H9 (cell line): Measurements from ENCODE around the gene IGDCC3. TPM values are rescaled to one million over a fixed set of nuclear protein-coding genes. Genes with fewer than 3 reads are reported as not detected.

Source experiments
- DNase-seq: peaks from one replicate; pipeline ENCODE4 v3.0.0-alpha.2; 2017
- H2AFZ ChIP-seq: one replicate; pipeline ENCODE4 v1.6.1; 2013; ENCODE audit warnings: mild to moderate bottlenecking, low read length, control low read depth, moderate library complexity
- H2AK5ac ChIP-seq: 2 replicates; pipeline ENCODE4 v1.6.1; 2013; ENCODE audit warnings: low read length, control low read depth, mixed read lengths; ENCODE audit not compliant: insufficient read length
- H2BK120ac ChIP-seq: one replicate; pipeline ENCODE4 v1.6.1; 2013; ENCODE audit warnings: low read depth, mild to moderate bottlenecking, low read length, control low read depth, inconsistent platforms; ENCODE audit not compliant: poor library complexity, severe bottlenecking
- H2BK12ac ChIP-seq: 2 replicates; pipeline ENCODE4 v1.6.1; 2013; ENCODE audit warnings: low read length, control low read depth, mixed read lengths, low read depth; ENCODE audit not compliant: insufficient read length
- H2BK15ac ChIP-seq: 2 replicates; pipeline ENCODE4 v1.6.1; 2013; ENCODE audit warnings: low read depth, low read length, control low read depth
- H2BK20ac ChIP-seq: one replicate; pipeline ENCODE4 v1.6.1; 2013; ENCODE audit warnings: low read depth, mild to moderate bottlenecking, low read length, control low read depth, inconsistent platforms; ENCODE audit not compliant: poor library complexity, severe bottlenecking
- H2BK5ac ChIP-seq: 2 replicates; pipeline ENCODE4 v1.6.1; 2013; ENCODE audit warnings: low read length, control low read depth, mixed read lengths; ENCODE audit not compliant: insufficient read length
- H3K14ac ChIP-seq: 2 replicates; pipeline ENCODE4 v1.6.1; 2013; ENCODE audit warnings: low read length, control low read depth; ENCODE audit not compliant: insufficient read depth
- H3K18ac ChIP-seq: 2 replicates; pipeline ENCODE4 v1.6.1; 2013; ENCODE audit warnings: low read depth, mild to moderate bottlenecking, mixed read lengths, low read length, control low read depth; ENCODE audit not compliant: insufficient read length
- H3K23ac ChIP-seq: 2 replicates; pipeline ENCODE4 v1.6.1; 2013; ENCODE audit warnings: low read length, control low read depth, mixed read lengths, low read depth; ENCODE audit not compliant: insufficient read length
- H3K23me2 ChIP-seq: 2 replicates; pipeline ENCODE4 v1.6.1; 2013; ENCODE audit warnings: low read depth, mild to moderate bottlenecking, mixed read lengths, low read length, control low read depth; ENCODE audit not compliant: insufficient read length, poor library complexity, severe bottlenecking
- H3K27ac ChIP-seq: 2 replicates; pipeline ENCODE4 v1.5.1; 2013; ENCODE audit warnings: low read length, control low read depth, mixed read lengths, low read depth; ENCODE audit not compliant: insufficient read length
- H3K27me3 ChIP-seq: 2 replicates; pipeline ENCODE4 v1.6.1; 2013; ENCODE audit warnings: low read length, control low read depth, inconsistent platforms; ENCODE audit not compliant: insufficient read depth
- H3K4ac ChIP-seq: 2 replicates; pipeline ENCODE4 v1.6.1; 2013; ENCODE audit warnings: low read depth, mild to moderate bottlenecking, control low read depth, inconsistent platforms, low read length, moderate library complexity
- H3K4me1 ChIP-seq: 2 replicates; pipeline ENCODE4 v1.6.1; 2013; ENCODE audit warnings: low read length, control low read depth, inconsistent platforms; ENCODE audit not compliant: insufficient read depth
- H3K4me2 ChIP-seq: 2 replicates; pipeline ENCODE4 v1.6.1; 2013; ENCODE audit warnings: low read length, control low read depth, mixed read lengths; ENCODE audit not compliant: insufficient read length, insufficient read depth
- H3K56ac ChIP-seq: 2 replicates; pipeline ENCODE4 v1.6.1; 2013; ENCODE audit warnings: low read depth, mild to moderate bottlenecking, mixed read lengths, low read length, control low read depth; ENCODE audit not compliant: insufficient read length
- H3K79me1 ChIP-seq: 2 replicates; pipeline ENCODE4 v1.6.1; 2013; ENCODE audit warnings: low read depth, mild to moderate bottlenecking, moderate library complexity, low read length, control low read depth, inconsistent platforms; ENCODE audit not compliant: insufficient read depth, poor library complexity, severe bottlenecking
- H3K79me2 ChIP-seq: 2 replicates; pipeline ENCODE4 v1.6.1; 2013; ENCODE audit warnings: low read length, control low read depth, inconsistent platforms; ENCODE audit not compliant: insufficient read depth
- H3K9ac ChIP-seq: 2 replicates; pipeline ENCODE4 v1.6.1; 2013; ENCODE audit warnings: low read length, control low read depth, mixed read lengths; ENCODE audit not compliant: insufficient read length; ENCODE audit errors: extremely low read depth
- H3K9me3 ChIP-seq: one replicate; pipeline ENCODE4 v1.6.1; 2013; ENCODE audit warnings: low read depth, low read length, inconsistent platforms; ENCODE audit not compliant: control insufficient read depth
- H3T11ph ChIP-seq: one replicate; pipeline ENCODE4 v1.6.1; 2013; ENCODE audit warnings: mild to moderate bottlenecking, low read length, control low read depth, inconsistent platforms
- H4K20me1 ChIP-seq: one replicate; pipeline ENCODE4 v1.6.1; 2013; ENCODE audit not compliant: control insufficient read depth, insufficient read length, insufficient read depth
- H4K5ac ChIP-seq: 2 replicates; pipeline ENCODE4 v1.6.1; 2013; ENCODE audit warnings: low read depth, mild to moderate bottlenecking, mixed read lengths, low read length, control low read depth; ENCODE audit not compliant: insufficient read length
- H4K8ac ChIP-seq: replicated peaks from 2 replicates; pipeline ENCODE4 v1.6.1; 2013; ENCODE audit warnings: low read length, control low read depth, mixed read lengths, low read depth; ENCODE audit not compliant: insufficient read length
- H4K91ac ChIP-seq: 2 replicates; pipeline ENCODE4 v1.6.1; 2013; ENCODE audit warnings: low read depth, mild to moderate bottlenecking, moderate library complexity, mixed read lengths, low read length, control low read depth; ENCODE audit not compliant: insufficient read length
- H3K27ac Mint-ChIP-seq, 3 experiments: 2 replicates in 2 of 3; 3 replicates in 1 of 3; pipeline ENCODE4 v1.8.0; 2020 to 2021; ENCODE audit warnings: mixed read lengths in 3 of 3, mild to moderate bottlenecking in 1 of 3, moderate library complexity in 1 of 3
- H3K27me3 Mint-ChIP-seq: 2 replicates; pipeline ENCODE4 v1.8.0; 2021; ENCODE audit warnings: low read depth, mild to moderate bottlenecking, moderate library complexity, mixed read lengths
- H3K36me3 Mint-ChIP-seq, 3 experiments: 2 replicates in 2 of 3; 3 replicates in 1 of 3; pipeline ENCODE4 v1.8.0; 2020 to 2021; ENCODE audit warnings: low read depth in 3 of 3, mixed read lengths in 3 of 3; ENCODE audit not compliant: insufficient read depth in 1 of 3
- H3K4me1 Mint-ChIP-seq, 2 experiments: 2 replicates each; pipeline ENCODE4 v1.8.0; 2020; ENCODE audit warnings: mixed read lengths in 2 of 2
- H3K4me3 Mint-ChIP-seq, 2 experiments: 2 replicates in 1 of 2; 3 replicates in 1 of 2; pipeline ENCODE4 v1.8.0; 2020 to 2021; ENCODE audit warnings: mild to moderate bottlenecking in 2 of 2, mixed read lengths in 2 of 2, moderate library complexity in 1 of 2
- H3K9me3 Mint-ChIP-seq, 2 experiments: 2 replicates in 1 of 2; 3 replicates in 1 of 2; pipeline ENCODE4 v1.8.0; 2020; ENCODE audit warnings: mild to moderate bottlenecking in 2 of 2, mixed read lengths in 2 of 2, moderate library complexity in 1 of 2
- CTCF ChIP-seq: fragments of 200-600 bp; sonication (generic); conservative IDR thresholded peaks from 3 replicates; pipeline ENCODE4 v1.8.0; 2021; ENCODE audit warnings: antibody characterized with exemption, mild to moderate bottlenecking
- WGBS: extraction: QIAGEN DNeasy Blood & Tissue Kit; methylation state at CpG from one replicate; pipeline ENCODE4 v1.1.7; 2013; ENCODE audit warnings: missing lambda C conversion rate, low lambda C conversion rate, mixed read lengths; ENCODE audit not compliant: insufficient read length; ENCODE audit errors: extremely low coverage; 5-methylcytosine and 5-hydroxymethylcytosine counted together
- total RNA-seq: library from RNA; stranded (reverse); gene quantifications from 2 replicates; pipeline ENCODE4 v1.2.1, GENCODE V29; 2021

IGDCC3 gene
- total RNA-seq, 1 experiment from 2014 or later, result 18.9 TPM

- no peaks in the 10 kb centered on the region for H3K27me3 ChIP-seq
- no peak overlapping the region for H3K27ac ChIP-seq
- H3T11ph ChIP-seq, result no peak overlapping the region
- H3K14ac ChIP-seq, result no peak overlapping the region
- H3K9me3 Mint-ChIP-seq, result no peaks in the 10 kb centered on the region
- H3K27ac Mint-ChIP-seq, result no peak overlapping the region; a peak in 1 of 7 replicates
- H4K8ac ChIP-seq, result no peak overlapping the region
- no peak overlapping the region for H3K4ac ChIP-seq
- DNase-seq, result no peak
- H4K91ac ChIP-seq, result no peak overlapping the region
- H3K56ac ChIP-seq, result no peak overlapping the region
- H3K9me3 ChIP-seq, result no peaks in the 10 kb centered on the region
- TF ChIP-seq CTCF, result no peak
- no peak overlapping the region for H2BK20ac ChIP-seq
- H3K9ac ChIP-seq, result no peak overlapping the region
- H3K23me2 ChIP-seq, result no peaks in the 10 kb centered on the region
- no peak overlapping the region for H4K5ac ChIP-seq
- no peaks in the 10 kb centered on the region for H4K20me1 ChIP-seq
- peaks cover 2% of the 10 kb centered on the region; the same call in 1 of the 2 replicates for H3K27me3 Mint-ChIP-seq
- no peak overlapping the region for H2BK5ac ChIP-seq
- no peak overlapping the region for H2AFZ ChIP-seq
- H2BK12ac ChIP-seq, result no peak overlapping the region
- H3K4me2 ChIP-seq, result no peak overlapping the region
- H2BK120ac ChIP-seq, result no peak overlapping the region
- no peaks in the 10 kb centered on the region for H3K79me2 ChIP-seq
- H2BK15ac ChIP-seq, result no peak overlapping the region
- no peak overlapping the region for H3K23ac ChIP-seq
- no peak overlapping the region for H2AK5ac ChIP-seq
- no peaks in the 10 kb centered on the region for H3K36me3 Mint-ChIP-seq
- no peak overlapping the region for H3K18ac ChIP-seq
- H3K79me1 ChIP-seq, result no peaks in the 10 kb centered on the region
- H3K4me1 Mint-ChIP-seq, result peaks cover 12 to 16% of the 10 kb centered on the region in 2 experiments; a peak in 3 of 4 replicates
- no peak overlapping the region for H3K4me3 Mint-ChIP-seq
- no peaks in the 10 kb centered on the region for H3K4me1 ChIP-seq
- no CpG with 5 or more reads among the region's 10 CpGs for WGBS
Observed at GRCh38 chr15:65310431-65311137, 67.2 kb downstream of the IGDCC3 start.
